CD4-positive, alpha-beta T cell treated with Interleukin-1 beta for 1 hour (primary cell): ENCODE measurements around the gene NABP1.
A peak's percentile ranks its signal among the peaks of the same experiment; 100 is the strongest.
"Not testable (repeated sequence)": the region's sequence is repeated elsewhere in the genome, so short reads cannot be mapped to it uniquely, and the experiment has no call there.

Experiments used
- DNase-seq, 2 donors: peaks; one replicate each; pipeline ENCODE4 v3.0.0-alpha.2; 2020 to 2022

NABP1 gene

GRCh38 chr2:191677646-191678436, at the start of gene NABP1:
NABP1 (plus strand) TSS chr2:191678136; CDS start chr2:191678615, 479 bp downstream.
- DNase-seq: peak; percentile 98 to 99

GRCh38 chr2:191629001-191629453, 48.9 kb upstream of the NABP1 start:
- peak in 1 of 2 donors; percentile 36 for DNase-seq

- DNase-seq: no peak
Measured at GRCh38 chr2:191629976-191630712, 47.8 kb upstream of the NABP1 start.

- no peak for DNase-seq
Measured at GRCh38 chr2:191631754-191632153, 46.2 kb upstream of the NABP1 start.

- no peak for DNase-seq
Measured at GRCh38 chr2:191632426-191632825, 45.5 kb upstream of the NABP1 start.

GRCh38 chr2:191634791-191635190, 43.1 kb upstream of the NABP1 start:
- DNase-seq: no peak

GRCh38 chr2:191635333-191636234, 42.4 kb upstream of the NABP1 start:
- DNase-seq: no peak

- no peak for DNase-seq
Measured at GRCh38 chr2:191636235-191636543, 41.7 kb upstream of the NABP1 start.

GRCh38 chr2:191636586-191636985, 41.4 kb upstream of the NABP1 start:
- no peak for DNase-seq

- peak in 1 of 2 donors; percentile 42 for DNase-seq
Measured at GRCh38 chr2:191637182-191638078, 40.5 kb upstream of the NABP1 start.

- no peak for DNase-seq
Measured at GRCh38 chr2:191638079-191638801, 39.7 kb upstream of the NABP1 start.

- DNase-seq: no peak
Measured at GRCh38 chr2:191638802-191639172, 39.1 kb upstream of the NABP1 start.

- DNase-seq: no peak
Measured at GRCh38 chr2:191641609-191642008, 36.3 kb upstream of the NABP1 start.

- DNase-seq: no peak
Measured at GRCh38 chr2:191642541-191642940, 35.4 kb upstream of the NABP1 start.

- DNase-seq: no peak
Measured at GRCh38 chr2:191643429-191643828, 34.5 kb upstream of the NABP1 start.

- not testable (repeated sequence) for DNase-seq
Measured at GRCh38 chr2:191644613-191645012, 33.3 kb upstream of the NABP1 start.

- no peak for DNase-seq
Measured at GRCh38 chr2:191645032-191645431, 32.9 kb upstream of the NABP1 start.

GRCh38 chr2:191645434-191646162, 32.3 kb upstream of the NABP1 start:
- DNase-seq: no peak

GRCh38 chr2:191646163-191646902, 31.6 kb upstream of the NABP1 start:
- no peak for DNase-seq

- DNase-seq: no peak
Measured at GRCh38 chr2:191649519-191649918, 28.4 kb upstream of the NABP1 start.
